OCI-M2 (cell line): ENCODE data around the gene FRMD8.

Experiments
- DNase-seq: peaks from one replicate; lab custom pipeline; 2025; ENCODE audit not compliant: unreplicated experiment; lab: John Stamatoyannopoulos, UW

The FRMD8 gene

GRCh38 chr11:65375012-65375411 lies 11.4 kb upstream of the FRMD8 start:
- no peak for DNase-seq

DNA sequence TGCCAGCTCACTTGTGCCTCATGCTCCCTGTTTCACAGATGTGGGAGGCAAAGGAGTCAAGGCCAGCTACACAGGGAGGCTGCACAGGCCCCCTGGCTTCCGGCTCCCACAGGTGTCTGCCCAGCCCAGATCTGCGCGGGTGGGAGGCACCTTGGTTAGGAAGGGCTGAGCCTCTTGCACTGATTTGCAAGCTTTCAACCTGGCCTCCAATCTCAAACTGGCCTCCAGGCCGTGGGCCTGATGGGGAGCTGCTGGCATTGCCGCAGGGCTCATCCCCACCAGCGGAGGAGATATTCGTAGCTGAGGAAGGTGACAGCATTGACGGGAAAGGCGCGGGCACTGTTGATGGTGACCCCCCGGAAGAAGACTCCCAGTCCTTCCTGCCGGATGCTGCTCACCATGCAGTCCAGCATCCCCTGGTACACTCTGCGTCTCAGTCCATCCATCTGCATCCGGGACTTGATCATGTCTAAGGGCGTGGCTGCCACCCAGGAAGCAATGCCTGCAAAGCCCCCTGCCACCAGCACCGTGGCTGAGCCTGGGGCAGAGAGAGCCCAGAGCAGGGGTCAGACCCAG lies 10.2 kb upstream of the FRMD8 start:
- no peak for DNase-seq

DNA sequence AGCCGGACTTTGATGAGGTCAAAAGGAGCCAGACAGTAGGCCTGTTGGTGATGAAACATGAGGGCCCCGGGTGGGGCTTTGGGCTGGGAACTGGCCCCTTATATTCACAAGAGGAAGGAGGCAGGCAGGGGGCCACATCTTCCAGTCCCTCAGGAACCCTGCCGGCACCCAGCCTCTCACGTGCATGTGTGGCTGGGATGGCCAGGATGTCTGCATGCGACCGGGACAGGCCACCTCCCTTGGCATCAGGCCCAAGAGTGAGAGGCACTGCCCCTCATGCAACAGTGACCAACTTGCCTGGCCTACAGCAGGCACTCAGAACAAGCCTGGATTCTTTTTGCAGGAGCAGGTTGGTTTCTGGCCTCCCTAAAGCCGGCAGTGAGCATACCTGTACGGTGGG lies 9.4 kb upstream of the FRMD8 start:
- DNase-seq: no peak

DNA sequence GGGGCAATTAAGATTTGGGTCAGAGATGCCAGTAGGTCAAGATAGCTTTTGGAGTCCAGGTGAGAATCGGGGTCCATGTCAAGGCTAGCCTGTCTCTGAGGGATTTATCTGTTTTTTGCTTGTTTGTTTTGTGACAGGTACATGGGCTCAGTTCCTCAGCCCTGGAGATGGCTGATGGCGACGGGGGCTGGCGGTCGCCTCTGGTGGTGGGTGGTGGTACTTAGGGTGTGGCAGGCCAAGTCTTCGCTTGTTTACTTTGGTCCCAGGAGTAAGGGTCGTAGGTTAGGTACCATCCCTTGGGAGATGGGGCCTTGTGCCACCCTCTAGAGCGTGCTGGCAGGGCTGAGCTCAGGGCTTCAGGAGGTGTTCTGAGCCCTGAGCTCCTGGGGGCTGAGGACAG lies 8.7 kb upstream of the FRMD8 start:
- DNase-seq: no peak

DNA sequence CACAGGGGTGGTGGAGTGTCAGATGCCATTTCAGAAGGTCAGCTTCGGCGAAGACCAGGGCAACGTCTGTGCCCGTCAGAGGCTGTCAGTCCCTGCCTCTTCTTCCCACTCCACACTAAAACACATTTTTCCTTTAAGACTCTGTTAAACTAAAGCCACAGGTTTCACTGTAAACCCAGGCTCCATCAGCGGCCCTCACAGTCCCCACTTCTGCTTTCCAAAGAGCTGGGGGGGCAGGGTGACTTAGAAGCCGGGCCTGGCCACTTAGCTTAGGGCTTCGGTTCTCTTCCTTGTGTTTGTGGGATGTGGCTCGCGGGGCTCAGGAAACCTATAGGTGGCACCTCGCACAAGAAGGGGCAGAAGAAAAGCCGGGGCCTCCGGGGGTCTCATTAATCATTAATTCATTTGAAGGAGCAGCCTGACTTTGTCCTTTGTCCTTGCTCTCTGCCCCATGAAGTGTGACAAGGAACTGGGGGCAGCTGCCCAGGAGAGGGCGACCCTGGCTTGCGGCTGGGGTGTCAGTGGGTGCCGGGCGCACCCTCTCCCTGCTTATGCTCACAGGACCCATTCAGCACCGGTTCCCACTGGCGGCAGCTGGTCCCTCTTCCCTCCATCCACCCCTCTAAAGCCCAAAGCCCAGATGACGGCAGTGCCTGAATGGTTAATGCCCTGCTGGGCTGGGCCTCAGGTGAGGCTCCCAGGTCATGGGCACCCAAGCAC lies 8.1 kb upstream of the FRMD8 start:
- DNase-seq: no peak

DNA sequence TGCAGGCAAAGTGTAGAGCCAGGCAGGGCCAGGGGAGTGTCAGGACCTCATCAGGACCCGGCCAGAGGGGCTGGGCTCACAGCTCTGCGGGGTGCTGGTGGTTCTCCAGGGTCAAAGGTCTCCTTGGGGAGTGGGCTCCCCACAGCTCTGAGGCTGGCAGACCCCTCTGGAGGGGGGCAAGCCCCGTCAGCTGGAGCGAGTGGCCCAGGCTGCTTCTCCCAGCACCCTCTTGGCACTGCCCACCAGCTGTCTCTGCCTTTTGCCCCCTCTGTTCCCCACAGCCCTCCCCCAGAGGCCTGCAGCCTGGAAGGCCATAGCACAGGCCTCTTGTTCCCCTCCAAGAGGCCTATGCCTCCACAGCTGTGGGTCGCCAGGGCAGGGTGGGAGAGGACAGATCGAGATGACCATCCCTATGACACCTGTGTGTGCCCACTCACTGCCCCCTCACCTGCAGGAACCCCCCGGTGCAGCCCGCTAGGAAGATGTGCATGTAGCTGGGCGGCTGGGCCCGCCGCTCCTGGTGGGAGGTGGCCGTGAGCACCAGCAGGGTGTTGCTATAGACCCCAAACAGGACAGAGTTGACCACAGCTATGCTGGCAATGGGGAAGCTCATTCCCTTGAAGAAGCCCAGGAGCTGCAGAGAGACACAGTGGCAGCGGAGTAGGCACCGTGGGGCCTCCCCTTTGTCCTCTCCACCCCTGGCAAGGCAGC lies 7.4 kb upstream of the FRMD8 start:
- DNase-seq: no peak

GRCh38 chr11:65379698-65380459 lies 6.6 kb upstream of the FRMD8 start:
- no peak for DNase-seq

- DNase-seq: no peak
These were observed 5.8 kb upstream of the FRMD8 start for GRCh38 chr11:65380460-65381119.

DNA sequence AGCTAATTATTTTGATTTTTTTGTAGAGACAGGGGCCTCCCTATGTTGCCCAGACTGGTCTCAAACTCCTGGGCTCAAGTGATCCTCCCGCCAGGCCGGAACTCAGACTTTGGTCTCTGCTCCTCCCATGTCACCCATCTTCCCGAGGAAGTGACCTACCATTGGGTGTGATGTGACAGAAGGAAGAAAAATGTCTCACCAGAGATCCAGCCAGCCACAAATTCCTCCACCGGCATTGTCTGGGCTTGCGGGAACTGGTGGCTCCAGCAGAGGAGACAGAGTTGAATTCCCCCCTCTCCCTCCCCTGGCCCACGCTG lies 4.8 kb upstream of the FRMD8 start:
- no peak for DNase-seq

GRCh38 chr11:65382033-65382803 lies 4.2 kb upstream of the FRMD8 start, which contains the start of gene SLC25A45:
TSS of gene SLC25A45 (minus strand) at chr11:65382646. CDS start at chr11:65381951, 695 bp downstream.
- DNase-seq: peak; percentile 74

GRCh38 chr11:65382804-65383368 lies 3.6 kb upstream of the FRMD8 start:
- DNase-seq: no peak

DNA sequence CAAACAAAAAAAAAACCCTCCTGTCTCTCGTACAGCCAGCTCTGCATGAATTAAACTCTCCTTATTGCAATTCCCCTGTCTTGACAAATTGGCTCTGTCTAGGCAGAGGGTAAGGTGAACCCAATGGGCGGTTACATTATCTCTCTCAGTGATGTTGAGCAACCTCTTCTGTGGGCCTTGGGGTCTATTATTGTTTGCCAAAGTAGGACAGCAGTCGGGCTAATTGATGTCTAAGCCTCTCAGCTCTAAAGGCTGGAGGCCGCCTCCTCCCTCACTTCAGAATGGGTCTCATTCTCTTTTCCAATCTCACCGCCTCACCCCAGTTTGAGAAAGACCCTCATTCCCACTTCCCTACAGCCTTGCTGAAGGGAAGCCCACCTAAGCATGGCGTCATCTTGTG lies 2.7 kb upstream of the FRMD8 start:
- DNase-seq: no peak

DNA sequence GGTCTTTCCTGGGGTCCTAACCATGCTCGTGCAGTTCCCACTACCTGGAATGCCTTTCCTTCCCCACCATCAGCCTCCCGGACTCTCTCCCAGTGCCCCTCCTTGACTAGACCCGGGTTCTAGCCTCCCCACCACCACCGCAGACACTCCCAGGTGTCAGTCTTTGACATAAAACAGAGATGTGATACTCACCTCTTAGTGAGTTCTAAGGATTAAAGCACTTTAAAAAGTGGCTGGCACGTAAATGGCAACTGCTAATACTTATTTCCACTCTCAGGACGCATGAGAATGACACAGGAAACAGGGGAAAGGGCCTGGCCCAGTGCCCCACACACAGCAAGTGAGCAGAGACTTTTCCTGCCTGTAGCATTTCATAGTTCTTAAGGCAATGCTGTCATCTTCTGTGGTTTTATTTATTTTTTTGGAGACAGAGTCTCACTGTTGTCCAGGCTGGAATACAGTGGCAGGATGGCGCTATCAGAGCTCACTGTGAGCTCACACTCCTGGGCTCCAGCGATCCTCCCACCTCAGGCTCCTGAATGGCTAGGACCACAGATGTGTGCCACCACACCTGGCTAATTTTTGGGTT lies 2.0 kb upstream of the FRMD8 start:
- no peak for DNase-seq

- no peak for DNase-seq
These were observed 2.3 kb downstream of the FRMD8 start for GRCh38 chr11:65388731-65389130.

- DNase-seq: no peak
These were observed 3.0 kb downstream of the FRMD8 start for GRCh38 chr11:65389294-65389980.

DNA sequence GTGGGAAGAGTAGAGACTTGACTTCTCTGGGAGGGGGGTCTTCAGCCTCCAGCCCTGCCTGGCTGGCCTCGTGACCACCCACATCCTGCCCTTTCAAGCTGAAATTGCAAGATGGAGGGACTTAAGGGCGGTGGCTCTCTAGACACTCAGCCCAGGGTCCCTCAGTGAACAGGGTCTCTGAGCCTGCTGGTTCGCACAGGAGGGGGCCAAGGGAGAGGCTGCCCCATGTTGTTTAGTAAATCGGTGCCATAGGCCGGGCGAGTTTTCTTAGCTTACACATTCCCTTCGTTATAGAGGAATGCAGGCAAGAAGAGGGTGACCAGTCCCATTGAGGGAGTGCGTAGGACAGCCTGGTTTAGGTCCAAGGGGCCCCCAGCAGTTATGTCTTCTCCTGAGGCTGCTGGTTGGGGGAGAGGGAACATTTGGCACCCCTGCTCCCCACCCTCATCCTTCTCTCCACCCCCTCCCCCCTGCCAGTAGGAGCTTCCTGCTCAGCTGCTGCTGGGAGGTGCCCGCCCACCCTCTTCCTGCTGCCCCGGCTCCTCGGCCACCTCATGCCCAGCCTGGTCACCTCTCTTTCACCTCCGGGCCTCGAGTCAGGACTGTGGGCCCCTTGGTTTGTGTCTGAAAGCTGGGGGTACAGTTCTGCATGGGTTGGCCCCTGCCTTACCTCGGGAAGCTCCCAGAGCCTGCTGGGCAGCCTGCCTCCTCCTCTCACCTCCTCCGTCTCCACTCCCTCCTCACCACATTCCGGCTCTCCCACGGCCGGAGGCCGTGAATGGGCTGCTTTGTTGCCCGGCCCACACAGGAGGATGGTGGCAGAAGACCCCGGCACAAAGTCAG lies 3.9 kb downstream of the FRMD8 start:
- DNase-seq: no peak

DNA sequence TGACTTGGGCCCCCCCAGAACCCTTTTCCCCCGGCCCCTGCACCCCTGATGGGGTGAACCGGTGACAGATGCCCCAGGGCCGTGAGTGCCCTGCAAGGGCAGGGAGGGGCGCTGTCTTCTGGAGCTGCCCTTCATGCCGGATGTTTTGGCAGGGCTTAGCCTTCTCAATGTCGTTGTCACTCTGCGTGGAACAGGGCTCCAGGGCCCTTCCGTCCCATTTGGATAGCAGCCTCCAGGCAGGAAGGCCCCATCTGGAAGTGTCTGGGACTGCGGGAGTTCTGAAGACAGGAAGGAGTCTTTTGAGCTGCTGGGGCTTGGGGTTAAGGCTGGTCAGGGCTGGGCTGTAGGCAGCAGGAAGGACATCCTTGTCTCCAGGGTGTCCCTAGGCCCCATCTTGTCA lies 4.6 kb downstream of the FRMD8 start:
- no peak for DNase-seq

- DNase-seq: no peak
These were observed 5.9 kb downstream of the FRMD8 start for GRCh38 chr11:65392186-65392829.
